GM12878 (cell line): Measurements from ENCODE around the gene THADA. TPM values are rescaled to one million over a fixed set of nuclear protein-coding genes. Genes with fewer than 3 reads are reported as not detected.

Experiments
- ATAC-seq: fragments of 200-7000 bp; cut with Tn5 transposase; 3 replicates; pipeline ENCODE4 v1.9.1; 2020; ENCODE audit warnings: mild to moderate bottlenecking, moderate library complexity
- BruUV-seq: library from RNA; stranded (reverse); fragments of 400-500 nt; replicated peaks from 2 replicates; lab custom pipeline; 2021; lab: Mats Ljungman, UMichigan
- CTCF ChIA-PET: fragments of 300-600 bp; sonication (Branson Sonifier 250); formaldehyde crosslinking; extraction: SDS; loops from one replicate; lab custom pipeline; 2021; ENCODE audit warnings: inconsistent platforms; lab: Yijun Ruan, JAX
- POLR2A ChIA-PET: fragments of 350-600 bp; formaldehyde crosslinking; extraction: SDS; loops from one replicate; lab custom pipeline; 2021; ENCODE audit warnings: inconsistent platforms; lab: Charles Lee
- RAD21 ChIA-PET: fragments of 300-600 bp; sonication (Branson Sonifier 250); formaldehyde crosslinking; loops from one replicate; lab custom pipeline; 2023; ENCODE audit warnings: antibody characterized with exemption; ENCODE audit not compliant: unreplicated experiment; lab: Charles Lee
- SMC1A ChIA-PET: fragments of 300-600 bp; sonication (Branson Sonifier 250); formaldehyde crosslinking; loops from one replicate; lab custom pipeline; 2023; ENCODE audit not compliant: unreplicated experiment, uncharacterized antibody; lab: Charles Lee
- DNase-seq: peaks from one replicate; pipeline ENCODE4 v3.0.0-alpha.2; 2011; ENCODE audit warnings: low read depth, low spot score
- FAIRE-seq: peaks from 3 replicates; lab custom pipeline; 2011; peaks lifted over from hg19 to GRCh38; lab: Jason Lieb, UNC
- H2AFZ ChIP-seq: 2 replicates; pipeline ENCODE4 v1.6.0; 2011; ENCODE audit warnings: low read depth, low read length, control low read depth; ENCODE audit not compliant: control insufficient read depth
- H3K27ac ChIP-seq: 2 replicates; pipeline ENCODE4 v1.5.1; 2011; ENCODE audit warnings: control low read depth; ENCODE audit not compliant: control insufficient read depth, insufficient read depth
- H3K27me3 ChIP-seq, 2 experiments: replicated peaks in 1 of 2; 2 replicates each; pipeline versions ENCODE4 v1.6.0 to v1.6.1; 2011; ENCODE audit warnings: low read length in 1 of 2; ENCODE audit not compliant: control insufficient read depth in 2 of 2, insufficient read depth in 2 of 2
- H3K36me3 ChIP-seq, 2 experiments: 2 replicates each; pipeline ENCODE4 v1.5.1; 2011; ENCODE audit warnings: low read length in 1 of 2; ENCODE audit not compliant: control insufficient read depth in 2 of 2, insufficient read depth in 2 of 2
- H3K4me1 ChIP-seq: 2 replicates; pipeline ENCODE4 v1.6.1; 2011; ENCODE audit warnings: mild to moderate bottlenecking, low read length, moderate library complexity, mixed read lengths; ENCODE audit not compliant: control insufficient read depth, insufficient read depth
- H3K4me2 ChIP-seq: 2 replicates; pipeline ENCODE4 v1.6.0; 2011; ENCODE audit warnings: control low read depth; ENCODE audit not compliant: control insufficient read depth, insufficient read depth
- H3K4me3 ChIP-seq: fragments of 200-600 bp; sonication (generic); 2 replicates; pipeline ENCODE4 v1.5.1; 2016
- H3K79me2 ChIP-seq: 2 replicates; pipeline ENCODE4 v1.6.0; 2011; ENCODE audit warnings: low read length; ENCODE audit not compliant: control insufficient read depth, insufficient read depth
- H3K9ac ChIP-seq: 2 replicates; pipeline ENCODE4 v1.8.0; 2011; ENCODE audit warnings: low read length, control low read depth, mixed read lengths; ENCODE audit not compliant: control insufficient read depth, insufficient read depth
- H3K9me3 ChIP-seq: replicated peaks from 3 replicates; pipeline ENCODE4 v1.5.1; 2011; ENCODE audit warnings: mild to moderate bottlenecking, low read length; ENCODE audit not compliant: control insufficient read depth, insufficient read depth
- H4K20me1 ChIP-seq: 2 replicates; pipeline ENCODE4 v1.6.0; 2011; ENCODE audit not compliant: control insufficient read depth, insufficient read depth
- E4F1 ChIP-seq: fragments of 450-650 bp; IDR thresholded peaks from 2 replicates; pipeline ENCODE4 v1.6.1; 2018; ENCODE audit warnings: borderline replicate concordance, mild to moderate bottlenecking; ENCODE audit not compliant: partially characterized antibody
- IRF3 ChIP-seq: fragments of 450-650 bp; IDR thresholded peaks from 2 replicates; pipeline ENCODE4 v1.6.1; 2014; ENCODE audit warnings: mild to moderate bottlenecking
- KAT2A ChIP-seq: conservative IDR thresholded peaks from 2 replicates; pipeline ENCODE4 v1.6.1; 2011; ENCODE audit warnings: low read depth, low read length; ENCODE audit not compliant: control insufficient read depth
- PBX3 ChIP-seq: IDR thresholded peaks from 2 replicates; pipeline ENCODE4 v1.6.1; 2011; ENCODE audit warnings: mild to moderate bottlenecking, low read depth, low read length, moderate library complexity; ENCODE audit not compliant: insufficient replicate concordance
- PRDM15 ChIP-seq: fragments of 450-650 bp; formaldehyde crosslinking; IDR thresholded peaks from 2 replicates; pipeline ENCODE4 v1.4.0; 2020; ENCODE audit warnings: mild to moderate bottlenecking, moderate library complexity
- SKIL ChIP-seq: fragments of 450-650 bp; IDR thresholded peaks from 2 replicates; pipeline ENCODE4 v1.6.1; 2017; ENCODE audit warnings: mild to moderate bottlenecking, low read depth, inconsistent platforms; ENCODE audit not compliant: poor library complexity, severe bottlenecking
- USF2 ChIP-seq: IDR thresholded peaks from 2 replicates; pipeline ENCODE4 v1.6.1; 2011; ENCODE audit warnings: low read depth, low read length, improper control_type of control experiment, borderline replicate concordance
- ZSCAN29 ChIP-seq: fragments of 450-650 bp; IDR thresholded peaks from 2 replicates; pipeline ENCODE4 v1.6.1; 2017; ENCODE audit warnings: mild to moderate bottlenecking, moderate library complexity
- WGBS: methylation state at CpG from one replicate; pipeline ENCODE4 v1.1.6; 2016; ENCODE audit warnings: low lambda C conversion rate; ENCODE audit not compliant: insufficient replicate concordance, insufficient coverage; ENCODE audit errors: missing lambda C conversion rate; 5-methylcytosine and 5-hydroxymethylcytosine counted together
- in situ Hi-C: fragments of 300-500 bp; cut with MboI; formaldehyde crosslinking; loops from 9 replicates; pipeline ENCODE4 v1.14.3; 2018; ENCODE audit warnings: mixed read lengths
- intact Hi-C: fragments of 100-400 bp; cut with micrococcal nuclease; formaldehyde crosslinking; loops from one replicate; pipeline ENCODE4 v1.14.2; 2022; ENCODE audit not compliant: unreplicated experiment
- polyA plus RNA-seq, 11 experiments: library from polyadenylated mRNA; depleted of rRNA in 4 of 11; unstranded in 6 of 11; stranded (reverse) in 5 of 11; fragments of >200 nt; fragmentation: Nextera tagmentation in 4 of 11; fragmentation: Illumina TruSeq in 1 of 11; extraction: Ambion mirVana in 4 of 11; extraction: Trizol in 1 of 11; gene quantifications; 1 replicate in 1 of 11; 2 replicates in 10 of 11; pipeline versions ENCODE4 v1.2.1 to v1.2.3, GENCODE V29; 2011 to 2016; ENCODE audit warnings: inconsistent platforms in 2 of 11, missing spikeins in 2 of 11, low read depth in 1 of 11
- total RNA-seq, 4 experiments: library from RNA; depleted of rRNA in 3 of 4; stranded (reverse); fragments of >200 nt in 3 of 4; fragmentation: Illumina TruSeq in 1 of 4; extraction: Trizol in 1 of 4; gene quantifications; 2 replicates each; pipeline versions ENCODE4 v1.2.1 to v1.2.3, GENCODE V29; 2013 to 2021

Gene THADA
- total and polyA plus RNA-seq, 10 of the 15 experiments (the other 5 are each of a cell fraction or from before 2014, with no cell fraction given), result 14.6 to 33.2 (median 23.2) TPM

- no peak for TF ChIP-seq E4F1
- no peak for TF ChIP-seq IRF3
- no peak for TF ChIP-seq USF2
- no peak for TF ChIP-seq KAT2A
These were observed 46.5 kb upstream of the THADA start (continued) for GRCh38 chr2:43642363-43642762.

GRCh38 chr2:43637030-43637803 is 41.4 kb upstream of the THADA start, which contains the start of gene PLEKHH2:
Gene PLEKHH2, plus strand, starts transcription at chr2:43637260. Its CDS starts 7,414 bp downstream, at chr2:43644674.
- intact Hi-C loops (no loop called here), in situ Hi-C loops (no loop called here)
- DNase-seq, result peak; percentile 19
- H3K9ac ChIP-seq, result no peak within 1 kb of the TSS
- 12% methylated on average over 62 of the region's 75 CpGs for WGBS
- RAD21 ChIA-PET, result no interaction called here
- BruUV-seq, result no TSS peak
- H3K79me2 ChIP-seq, result no peaks in the 10 kb centered on the region
- peaks cover 0 to 10% of the 10 kb centered on the region in 2 experiments for H3K27me3 ChIP-seq
- H2AFZ ChIP-seq, result peak within 1 kb of the TSS; percentile 63
- no peak for FAIRE-seq
- no peaks in the 10 kb centered on the region for H3K4me1 ChIP-seq
- SMC1A ChIA-PET, result no interaction called here
- no peak within 1 kb of the TSS for H3K27ac ChIP-seq
- POLR2A ChIA-PET, result no interaction called here
- no peaks in the 10 kb centered on the region; the same call in 1 of the 3 replicates for H3K9me3 ChIP-seq
- H3K4me3 ChIP-seq, result peak within 1 kb of the TSS; percentile 61
- H3K4me2 ChIP-seq, result peak within 1 kb of the TSS; percentile 17
- no peaks in the 10 kb centered on the region for H3K36me3 ChIP-seq
- H4K20me1 ChIP-seq, result no peaks in the 10 kb centered on the region
- CTCF ChIA-PET, result no interaction called here
- peak; percentile 100 for ATAC-seq
- TF ChIP-seq ZSCAN29 (no peak), SKIL (no peak), PRDM15 (no peak), PBX3 (peak; percentile 97)
